Liver (tissue), 9 donors: ENCODE measurements around the gene PATJ. TPM values are rescaled to one million over a fixed set of nuclear protein-coding genes. Genes with fewer than 3 reads are reported as not detected.

Source experiments
- DNase-seq: peaks from one replicate; pipeline ENCODE4 v3.0.0-alpha.2; 2017; ENCODE audit warnings: low spot score
- H3K27ac ChIP-seq, 2 donors: one replicate each; pipeline ENCODE4 v1.7.0; 2013; ENCODE audit warnings: inconsistent platforms in 2 of 2, low read length in 2 of 2, control low read depth in 1 of 2, low read depth in 1 of 2, mild to moderate bottlenecking in 1 of 2
- H3K27me3 ChIP-seq, 4 donors: one replicate each; pipeline versions ENCODE4 v1.6.1 to v1.7.0; 2013; ENCODE audit warnings: low read length in 3 of 4, inconsistent platforms in 1 of 4, mild to moderate bottlenecking in 1 of 4, moderate library complexity in 1 of 4; ENCODE audit not compliant: control insufficient read depth in 4 of 4, insufficient read depth in 4 of 4
- H3K36me3 ChIP-seq, 4 donors: one replicate each; pipeline versions ENCODE4 v1.6.1 to v1.7.0; 2013; ENCODE audit warnings: low read length in 3 of 4, mild to moderate bottlenecking in 3 of 4, low read depth in 1 of 4, moderate library complexity in 1 of 4; ENCODE audit not compliant: control insufficient read depth in 4 of 4, insufficient read depth in 3 of 4
- H3K4me1 ChIP-seq, 4 donors: one replicate each; pipeline versions ENCODE4 v1.6.1 to v1.7.0; 2013; ENCODE audit warnings: low read length in 3 of 4, mild to moderate bottlenecking in 3 of 4, moderate library complexity in 1 of 4; ENCODE audit not compliant: control insufficient read depth in 4 of 4, insufficient read depth in 4 of 4
- H3K4me3 ChIP-seq, 3 donors: one replicate each; pipeline versions ENCODE4 v1.6.1 to v1.7.0; 2013; ENCODE audit warnings: low read length in 3 of 3, control low read depth in 1 of 3, low read depth in 1 of 3, mild to moderate bottlenecking in 1 of 3
- H3K9ac ChIP-seq, 2 donors: one replicate each; pipeline ENCODE4 v1.7.0; 2013; ENCODE audit warnings: low read length in 2 of 2, mild to moderate bottlenecking in 2 of 2, moderate library complexity in 2 of 2, control low read depth in 1 of 2, low read depth in 1 of 2
- H3K9me3 ChIP-seq, 4 donors: one replicate each; pipeline versions ENCODE4 v1.6.1 to v1.7.0; 2013; ENCODE audit warnings: low read length in 3 of 4; ENCODE audit not compliant: control insufficient read depth in 4 of 4
- ATF3 ChIP-seq: IDR thresholded peaks from 2 replicates; pipeline ENCODE4 v1.6.1; 2016; ENCODE audit warnings: antibody characterized with exemption
- CTCF ChIP-seq: fragments of 150-350 bp; IDR thresholded peaks from 2 replicates; pipeline ENCODE4 v1.5.1; 2017; ENCODE audit warnings: improper control_type of control experiment, low read depth, low read length; ENCODE audit not compliant: missing input control
- EGR1 ChIP-seq, 2 donors: IDR thresholded peaks; 2 replicates each; pipeline ENCODE4 v1.6.1; 2016 to 2018; ENCODE audit warnings: antibody characterized with exemption in 2 of 2, low read depth in 2 of 2
- FOXA1 ChIP-seq: IDR thresholded peaks from 2 replicates; pipeline ENCODE4 v1.6.1; 2016; ENCODE audit warnings: antibody characterized with exemption
- FOXA2 ChIP-seq: IDR thresholded peaks from 2 replicates; pipeline ENCODE4 v1.6.1; 2016; ENCODE audit warnings: antibody characterized with exemption
- GABPA ChIP-seq, 2 donors: IDR thresholded peaks in 1 of 2; conservative IDR thresholded peaks in 1 of 2; 2 replicates each; pipeline ENCODE4 v1.6.1; 2016; ENCODE audit warnings: antibody characterized with exemption in 2 of 2, mild to moderate bottlenecking in 1 of 2, moderate library complexity in 1 of 2
- HNF4A ChIP-seq, 2 donors: conservative IDR thresholded peaks; 2 replicates each; pipeline ENCODE4 v1.6.1; 2016; ENCODE audit warnings: antibody characterized with exemption in 2 of 2, mild to moderate bottlenecking in 2 of 2
- MAX ChIP-seq: IDR thresholded peaks from 2 replicates; pipeline ENCODE4 v1.6.1; 2016; ENCODE audit warnings: antibody characterized with exemption
- NR2F2 ChIP-seq: IDR thresholded peaks from 2 replicates; pipeline ENCODE4 v1.6.1; 2016; ENCODE audit warnings: antibody characterized with exemption
- RAD21 ChIP-seq, 2 donors: IDR thresholded peaks; 2 replicates each; pipeline ENCODE4 v1.6.1; 2016; ENCODE audit warnings: antibody characterized with exemption in 2 of 2, mild to moderate bottlenecking in 2 of 2
- REST ChIP-seq: IDR thresholded peaks from 2 replicates; pipeline ENCODE4 v1.6.1; 2016; ENCODE audit warnings: antibody characterized with exemption, mild to moderate bottlenecking
- RXRA ChIP-seq, 2 donors: IDR thresholded peaks; 2 replicates each; pipeline ENCODE4 v1.6.1; 2017 to 2018; ENCODE audit warnings: antibody characterized with exemption in 2 of 2, mild to moderate bottlenecking in 1 of 2
- TAF1 ChIP-seq: conservative IDR thresholded peaks from 2 replicates; pipeline ENCODE4 v1.6.1; 2016; ENCODE audit warnings: antibody characterized with exemption, mild to moderate bottlenecking
- YY1 ChIP-seq: IDR thresholded peaks from 2 replicates; pipeline ENCODE4 v1.6.1; 2016; ENCODE audit warnings: antibody characterized with exemption, mild to moderate bottlenecking
- ZBTB33 ChIP-seq: IDR thresholded peaks from 2 replicates; pipeline ENCODE4 v1.6.1; 2016; ENCODE audit warnings: antibody characterized with exemption
- WGBS: extraction: QIAGEN DNeasy Blood & Tissue Kit; methylation state at CpG from one replicate; pipeline ENCODE4 v1.1.7; 2013; 5-methylcytosine and 5-hydroxymethylcytosine counted together
- polyA plus RNA-seq, 2 donors: library from polyadenylated mRNA; stranded (reverse) in 1 of 2; unstranded in 1 of 2; fragments of 200-250 nt in 1 of 2; fragments of >200 nt in 1 of 2; fragmentation: Nextera tagmentation in 1 of 2; extraction: Ambion mirVana in 1 of 2; gene quantifications; one replicate each; pipeline versions ENCODE4 v1.2.1 to v1.2.3, GENCODE V29; 2013 to 2015
- total RNA-seq, 2 donors: library from RNA; depleted of rRNA; stranded (reverse); fragments of >200 nt; gene quantifications; one replicate each; pipeline ENCODE4 v1.2.3, GENCODE V29; 2014
- donor health status: healthy.
- donor health status: healthy.
- donor health status: healthy.
- donor health status: healthy.
- donor health status: healthy.

The PATJ gene
- total and polyA plus RNA-seq, 4 donors, result 5.7 to 29.8 (median 9.0) TPM

- Histone ChIP-seq H3K27me3 (no peaks in the 10 kb centered on the region), H3K9ac (no peak overlapping the region), H3K9me3 (no peaks in the 10 kb centered on the region), H3K27ac (no peak overlapping the region), H3K36me3 (peaks cover 0 to 4% (median 0%) of the 10 kb centered on the region in 4 donors), H3K4me1 (no peaks in the 10 kb centered on the region), H3K4me3 (no peak overlapping the region)
- TF ChIP-seq RAD21 (IDR thresholded peaks at IDR 0.05), result no peak
- TF ChIP-seq MAX, result no peak
- TF ChIP-seq HNF4A (conservative IDR thresholded peaks at IDR 0.05), result no peak
- no peak for TF ChIP-seq NR2F2
- no peak for TF ChIP-seq CTCF
- TF ChIP-seq YY1, result no peak
- no peak for TF ChIP-seq REST
- no peak for TF ChIP-seq FOXA2
- TF ChIP-seq ZBTB33, result no peak
- no peak for TF ChIP-seq TAF1
- TF ChIP-seq FOXA1, result no peak
- no peak for DNase-seq
- WGBS, result 89% methylated on average over 11 of the region's 11 CpGs
Measured at GRCh38 chr1:62110198-62110817, 368.0 kb downstream of the PATJ start.

GRCh38 chr1:62111084-62111483 lies 368.8 kb downstream of the PATJ start:
- H3K27me3 ChIP-seq, result no peaks in the 10 kb centered on the region
- H3K4me1 ChIP-seq, result no peaks in the 10 kb centered on the region
- no peaks in the 10 kb centered on the region for H3K9me3 ChIP-seq
- no peak for DNase-seq
- TF ChIP-seq RAD21 (IDR thresholded peaks at IDR 0.05), result peak; percentile 20 to 21
- no peak for TF ChIP-seq HNF4A (conservative IDR thresholded peaks at IDR 0.05)
- TF ChIP-seq NR2F2, result no peak
- no peak for TF ChIP-seq MAX
- TF ChIP-seq ATF3, result no peak
- TF ChIP-seq RXRA (IDR thresholded peaks at IDR 0.05), result no peak
- no peak for TF ChIP-seq GABPA (IDR thresholded peaks at IDR 0.05 in 1 of 2, conservative IDR thresholded peaks at IDR 0.05 in 1 of 2)
- TF ChIP-seq EGR1 (IDR thresholded peaks at IDR 0.05; ENCODE audit: low read depth in 2 of 2), result no peak
- H3K27ac ChIP-seq, result no peak overlapping the region
- no peak overlapping the region for H3K9ac ChIP-seq
- WGBS, result 94% methylated on average over 1 of the region's 1 CpG
- no peak overlapping the region for H3K4me3 ChIP-seq
- peaks cover 0 to 4% (median 0%) of the 10 kb centered on the region in 4 donors for H3K36me3 ChIP-seq
